Measurements from ENCODE around the gene KPNB1.

KPNB1 gene

GRCh38 chr17:47711366-47712099 lies 61.8 kb downstream of the KPNB1 start:
- H3K27ac ChIP-seq (ENCODE audit: low read length): no peak overlapping the region
- peaks cover 6% of the 10 kb centered on the region for H3K27me3 ChIP-seq (ENCODE audit: control insufficient read depth, insufficient read depth, low read length)
- H3K4me1 ChIP-seq (ENCODE audit: control insufficient read depth, low read depth, low read length): peaks cover 3% of the 10 kb centered on the region
- no peaks in the 10 kb centered on the region for H3K36me3 ChIP-seq (ENCODE audit: control insufficient read depth, low read depth, low read length)
- H3K4me3 ChIP-seq (ENCODE audit: low read length): no peak overlapping the region
- no peak overlapping the region for H3K9ac ChIP-seq (ENCODE audit: low read length)
- no peaks in the 10 kb centered on the region for H3K9me3 ChIP-seq (ENCODE audit: control insufficient read depth, low read depth, low read length)

- Histone ChIP-seq H3K27me3 (ENCODE audit: control insufficient read depth, insufficient read depth, low read length) (peaks cover 6% of the 10 kb centered on the region), H3K9ac (ENCODE audit: low read length) (no peak overlapping the region), H3K4me3 (ENCODE audit: low read length) (no peak overlapping the region), H3K27ac (ENCODE audit: low read length) (no peak overlapping the region), H3K4me1 (ENCODE audit: control insufficient read depth, low read depth, low read length) (peaks cover 3% of the 10 kb centered on the region), H3K36me3 (ENCODE audit: control insufficient read depth, low read depth, low read length) (no peaks in the 10 kb centered on the region), H3K9me3 (ENCODE audit: control insufficient read depth, low read depth, low read length) (no peaks in the 10 kb centered on the region)
Measured at GRCh38 chr17:47712330-47713023, 62.8 kb downstream of the KPNB1 start.

DNA sequence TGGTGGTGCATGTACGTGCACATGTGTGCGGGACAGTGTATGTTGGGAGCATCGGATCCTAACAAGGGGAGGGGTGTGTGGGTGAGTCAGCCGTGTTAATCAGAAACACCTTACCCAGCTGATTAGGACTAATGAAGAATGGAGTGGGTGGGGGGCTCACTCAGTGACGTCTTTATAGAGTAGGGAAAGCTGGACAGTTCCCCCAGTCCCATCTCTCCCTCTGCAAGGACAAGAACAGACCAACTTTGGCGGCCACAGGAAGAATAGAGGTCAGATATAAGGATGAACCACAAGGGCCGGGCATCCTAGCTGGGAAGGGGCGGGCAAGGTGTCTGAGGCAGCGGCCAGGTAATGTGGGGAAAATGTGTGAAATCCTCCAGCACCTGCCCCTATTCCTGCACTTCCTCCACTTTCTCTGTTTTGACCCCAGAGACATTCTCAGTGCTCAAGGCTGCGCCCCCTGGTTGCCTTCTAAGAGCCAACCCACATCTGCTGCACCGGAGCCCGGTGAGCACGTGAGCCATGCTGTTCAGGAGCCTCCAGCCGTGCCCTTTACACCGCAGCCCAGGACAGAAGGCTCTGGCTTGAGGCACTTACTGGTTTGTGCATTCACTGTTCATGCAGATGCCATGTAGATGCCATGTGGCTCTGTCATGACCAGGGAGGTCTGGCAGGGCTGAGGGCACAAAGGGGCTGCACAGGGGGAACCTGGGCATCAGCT lies 64.4 kb downstream of the KPNB1 start:
- no peaks in the 10 kb centered on the region for H3K9me3 ChIP-seq (ENCODE audit: control insufficient read depth, low read depth, low read length)
- H3K4me1 ChIP-seq (ENCODE audit: control insufficient read depth, low read depth, low read length): peaks cover 3% of the 10 kb centered on the region
- H3K9ac ChIP-seq (ENCODE audit: low read length): no peak overlapping the region
- H3K4me3 ChIP-seq (ENCODE audit: low read length): no peak overlapping the region
- peaks cover 15% of the 10 kb centered on the region for H3K27me3 ChIP-seq (ENCODE audit: control insufficient read depth, insufficient read depth, low read length)
- no peaks in the 10 kb centered on the region for H3K36me3 ChIP-seq (ENCODE audit: control insufficient read depth, low read depth, low read length)
- H3K27ac ChIP-seq (ENCODE audit: low read length): no peak overlapping the region

DNA sequence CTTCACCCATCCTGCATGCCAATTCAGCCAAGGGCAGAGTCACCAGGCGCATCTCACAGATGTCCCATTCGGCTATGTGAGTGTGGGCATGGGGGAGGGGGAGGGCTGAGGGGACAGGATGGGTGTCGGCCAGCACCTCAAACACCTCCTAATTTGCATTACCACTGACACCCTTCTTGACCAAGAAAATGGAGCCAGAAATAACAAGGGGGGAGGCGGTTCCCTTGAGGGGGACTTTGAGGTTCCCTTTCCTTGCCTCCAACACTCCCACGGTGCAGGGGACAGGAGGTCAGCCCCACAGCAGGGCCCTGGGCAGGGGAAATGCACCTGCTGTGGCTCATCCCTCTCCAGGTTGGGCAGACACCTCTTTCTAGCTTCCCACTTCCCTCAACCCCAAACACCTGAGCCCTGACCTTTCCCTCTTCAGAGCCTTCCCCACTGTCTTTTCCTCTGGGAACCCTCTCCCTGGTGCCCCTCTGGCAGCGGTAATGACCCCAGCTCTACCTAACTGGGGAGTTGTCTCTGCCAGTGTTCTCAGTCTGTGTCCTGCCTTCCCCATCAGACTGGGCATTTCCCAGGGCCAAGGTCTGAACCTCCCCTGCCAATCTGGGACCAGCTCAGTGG lies 65.2 kb downstream of the KPNB1 start:
- H3K9ac ChIP-seq (ENCODE audit: low read length): no peak overlapping the region
- no peak overlapping the region for H3K27ac ChIP-seq (ENCODE audit: low read length)
- H3K36me3 ChIP-seq (ENCODE audit: control insufficient read depth, low read depth, low read length): no peaks in the 10 kb centered on the region
- peaks cover 3% of the 10 kb centered on the region for H3K4me1 ChIP-seq (ENCODE audit: control insufficient read depth, low read depth, low read length)
- no peaks in the 10 kb centered on the region for H3K9me3 ChIP-seq (ENCODE audit: control insufficient read depth, low read depth, low read length)
- peaks cover 16% of the 10 kb centered on the region for H3K27me3 ChIP-seq (ENCODE audit: control insufficient read depth, insufficient read depth, low read length)
- H3K4me3 ChIP-seq (ENCODE audit: low read length): no peak overlapping the region

GRCh38 chr17:47715669-47716325 lies 66.1 kb downstream of the KPNB1 start:
- Histone ChIP-seq H3K36me3 (ENCODE audit: control insufficient read depth, low read depth, low read length) (no peaks in the 10 kb centered on the region), H3K9ac (ENCODE audit: low read length) (no peak overlapping the region), H3K4me3 (ENCODE audit: low read length) (no peak overlapping the region), H3K4me1 (ENCODE audit: control insufficient read depth, low read depth, low read length) (peaks cover 3% of the 10 kb centered on the region), H3K9me3 (ENCODE audit: control insufficient read depth, low read depth, low read length) (no peaks in the 10 kb centered on the region), H3K27ac (ENCODE audit: low read length) (no peak overlapping the region), H3K27me3 (ENCODE audit: control insufficient read depth, insufficient read depth, low read length) (peaks cover 25% of the 10 kb centered on the region)

DNA sequence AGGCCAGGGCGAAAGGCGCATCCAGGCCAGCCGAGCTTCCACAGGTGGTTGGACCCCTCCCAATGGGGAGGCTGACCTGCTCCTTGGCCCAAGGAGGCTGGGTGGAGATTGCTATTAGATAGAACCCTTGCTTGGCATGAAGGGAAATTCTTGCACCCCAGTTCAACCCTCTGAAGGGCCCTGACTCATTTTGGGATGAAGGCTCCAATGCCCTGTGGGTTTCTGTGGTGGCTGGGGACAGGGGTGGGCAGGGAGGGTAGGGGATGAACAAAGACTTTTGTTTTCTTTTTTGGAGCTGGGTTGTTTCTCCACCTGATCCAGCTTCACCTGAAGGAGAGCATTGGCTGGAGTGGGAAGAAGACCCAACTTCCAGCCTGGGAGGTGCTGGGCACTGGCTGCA lies 66.7 kb downstream of the KPNB1 start:
- H3K9ac ChIP-seq (ENCODE audit: low read length): no peak overlapping the region
- peaks cover 3% of the 10 kb centered on the region for H3K4me1 ChIP-seq (ENCODE audit: control insufficient read depth, low read depth, low read length)
- H3K9me3 ChIP-seq (ENCODE audit: control insufficient read depth, low read depth, low read length): no peaks in the 10 kb centered on the region
- H3K36me3 ChIP-seq (ENCODE audit: control insufficient read depth, low read depth, low read length): no peaks in the 10 kb centered on the region
- H3K4me3 ChIP-seq (ENCODE audit: low read length): no peak overlapping the region
- H3K27ac ChIP-seq (ENCODE audit: low read length): no peak overlapping the region
- H3K27me3 ChIP-seq (ENCODE audit: control insufficient read depth, insufficient read depth, low read length): peaks cover 30% of the 10 kb centered on the region

DNA sequence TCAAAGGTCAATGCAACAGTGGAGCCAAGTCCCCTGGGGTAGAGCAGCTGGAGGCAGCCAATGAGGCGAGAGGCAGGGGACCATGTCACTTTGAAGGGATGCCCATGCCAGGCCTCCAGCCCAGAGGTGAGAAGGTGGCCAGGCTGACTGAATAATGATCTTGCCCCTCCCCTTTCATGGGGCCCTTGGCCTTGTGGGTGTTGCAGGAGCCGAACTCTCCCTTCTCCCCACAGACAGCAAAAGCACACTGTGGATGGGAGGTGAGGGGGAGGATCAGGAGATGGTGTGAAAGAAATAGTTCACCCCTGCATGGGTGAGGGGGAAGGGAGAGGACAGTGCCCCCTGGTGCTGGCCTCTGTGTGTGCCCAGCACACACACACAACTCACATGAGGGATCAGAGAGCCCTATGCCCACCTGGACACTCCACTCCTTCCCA lies 67.6 kb downstream of the KPNB1 start:
- Histone ChIP-seq H3K27me3 (ENCODE audit: control insufficient read depth, insufficient read depth, low read length) (peaks cover 39% of the 10 kb centered on the region), H3K4me3 (ENCODE audit: low read length) (no peak overlapping the region), H3K4me1 (ENCODE audit: control insufficient read depth, low read depth, low read length) (peaks cover 3% of the 10 kb centered on the region)

GRCh38 chr17:47717979-47718621 lies 68.4 kb downstream of the KPNB1 start:
- H3K27me3 ChIP-seq (ENCODE audit: control insufficient read depth, insufficient read depth, low read length): peaks cover 41% of the 10 kb centered on the region
- no peak overlapping the region for H3K9ac ChIP-seq (ENCODE audit: low read length)
- H3K27ac ChIP-seq (ENCODE audit: low read length): no peak overlapping the region
- no peak overlapping the region for H3K4me3 ChIP-seq (ENCODE audit: low read length)
- peaks cover 3% of the 10 kb centered on the region for H3K4me1 ChIP-seq (ENCODE audit: control insufficient read depth, low read depth, low read length)
- H3K9me3 ChIP-seq (ENCODE audit: control insufficient read depth, low read depth, low read length): no peaks in the 10 kb centered on the region
- H3K36me3 ChIP-seq (ENCODE audit: control insufficient read depth, low read depth, low read length): no peaks in the 10 kb centered on the region

More for the DNA sequence above, 67.6 kb downstream of the KPNB1 start:
- Histone ChIP-seq H3K36me3 (ENCODE audit: control insufficient read depth, low read depth, low read length) (no peaks in the 10 kb centered on the region), H3K9me3 (ENCODE audit: control insufficient read depth, low read depth, low read length) (no peaks in the 10 kb centered on the region), H3K27ac (ENCODE audit: low read length) (no peak overlapping the region), H3K9ac (ENCODE audit: low read length) (no peak overlapping the region)

DNA sequence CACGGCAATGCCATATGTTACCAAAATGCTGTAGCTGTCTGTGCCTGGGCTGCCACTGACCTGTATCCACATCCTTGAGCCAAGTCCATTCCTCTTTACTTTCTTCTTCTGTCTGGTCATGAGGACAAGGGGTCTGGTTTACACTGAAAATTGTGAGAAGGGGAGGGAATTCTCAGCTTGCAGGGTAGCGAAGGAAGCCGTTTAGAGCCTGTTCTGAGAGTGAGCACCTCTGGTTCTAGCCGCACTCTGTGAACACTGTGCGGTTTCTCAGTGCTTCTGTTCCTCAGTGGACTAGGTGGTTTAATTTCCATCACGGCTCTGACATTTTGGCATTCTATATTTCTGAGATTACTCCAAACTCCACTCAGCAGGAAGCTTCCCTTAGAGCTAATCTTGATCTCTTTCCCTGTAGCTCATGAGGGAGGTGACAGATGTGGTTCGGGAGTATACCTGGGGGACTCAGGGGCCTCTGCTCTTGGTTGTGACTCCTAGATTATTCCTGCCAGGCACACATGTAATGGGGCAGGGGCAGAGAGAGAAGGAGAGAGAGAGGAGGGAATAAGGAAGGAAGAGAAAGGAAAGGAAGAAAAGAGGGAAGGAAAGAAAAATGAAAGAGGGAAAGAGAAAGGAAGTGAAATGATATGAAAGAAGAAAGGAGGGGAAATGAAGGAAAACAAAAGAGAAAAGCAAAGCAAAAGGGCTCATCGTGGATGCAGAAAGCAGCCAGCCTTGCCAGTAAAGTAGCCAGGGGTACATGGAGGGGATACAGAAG lies 69.1 kb downstream of the KPNB1 start:
- Histone ChIP-seq H3K27ac (ENCODE audit: low read length) (no peak overlapping the region), H3K36me3 (ENCODE audit: control insufficient read depth, low read depth, low read length) (no peaks in the 10 kb centered on the region), H3K9ac (ENCODE audit: low read length) (no peak overlapping the region), H3K27me3 (ENCODE audit: control insufficient read depth, insufficient read depth, low read length) (peaks cover 41% of the 10 kb centered on the region), H3K9me3 (ENCODE audit: control insufficient read depth, low read depth, low read length) (no peaks in the 10 kb centered on the region), H3K4me1 (ENCODE audit: control insufficient read depth, low read depth, low read length) (peaks cover 3% of the 10 kb centered on the region), H3K4me3 (ENCODE audit: low read length) (no peak overlapping the region)

GRCh38 chr17:47719411-47720152 lies 69.9 kb downstream of the KPNB1 start:
- H3K4me1 ChIP-seq (ENCODE audit: control insufficient read depth, low read depth, low read length): peaks cover under 1% of the 10 kb centered on the region
- H3K4me3 ChIP-seq (ENCODE audit: low read length): no peak overlapping the region
- H3K9ac ChIP-seq (ENCODE audit: low read length): no peak overlapping the region

More at GRCh38 chr17:47719411-47720152, 69.9 kb downstream of the KPNB1 start:
- Histone ChIP-seq H3K9me3 (ENCODE audit: control insufficient read depth, low read depth, low read length) (no peaks in the 10 kb centered on the region), H3K27ac (ENCODE audit: low read length) (no peak overlapping the region), H3K27me3 (ENCODE audit: control insufficient read depth, insufficient read depth, low read length) (peaks cover 41% of the 10 kb centered on the region), H3K36me3 (ENCODE audit: control insufficient read depth, low read depth, low read length) (no peaks in the 10 kb centered on the region)
